HCT116 (cell line): ENCODE data around the gene BOD1L1. TPM values are rescaled to one million over a fixed set of nuclear protein-coding genes. Genes with fewer than 3 reads are reported as not detected.

ENCODE experiments used
- ATAC-seq: fragments of 200-7000 bp; cut with Tn5 transposase; 2 replicates; pipeline ENCODE4 v1.9.1; 2020; ENCODE audit warnings: mild to moderate bottlenecking, moderate library complexity
- BruUV-seq: library from RNA; stranded (reverse); fragments of 400-500 nt; replicated peaks from 2 replicates; lab custom pipeline; 2021; lab: Mats Ljungman, UMichigan
- CTCF ChIA-PET: fragments of 300-600 bp; sonication (Branson Sonifier 250); formaldehyde crosslinking; loops from one replicate; lab custom pipeline; 2021; ENCODE audit warnings: antibody characterized with exemption; lab: Charles Lee
- POLR2A ChIA-PET: fragments of 300-600, 350-600 bp; sonication (Branson Sonifier 250); formaldehyde crosslinking; loops from one replicate; lab custom pipeline; 2021; ENCODE audit warnings: antibody characterized with exemption; lab: Charles Lee
- RAD21 ChIA-PET, 2 experiments: fragments of 300-600 bp; sonication (Branson Sonifier 250); formaldehyde crosslinking; loops; one replicate each; lab custom pipeline; 2023; ENCODE audit warnings: low total read pairs in 2 of 2; ENCODE audit not compliant: uncharacterized antibody in 2 of 2, unreplicated experiment in 2 of 2, low non-redundant PET in 1 of 2; lab: Charles Lee
- DNase-seq: peaks from one replicate; pipeline ENCODE4 v3.0.0-alpha.2; 2010; ENCODE audit warnings: low read depth, low spot score
- H2AFZ ChIP-seq: fragments of 200-600 bp; shearing (Covaris generic), sonication (generic); 2 replicates; pipeline ENCODE4 v1.6.1; 2017; ENCODE audit warnings: low read depth, mixed run types, mixed read lengths, antibody characterized with exemption, low read length; ENCODE audit not compliant: poor library complexity, severe bottlenecking
- H3K27ac ChIP-seq: 2 replicates; pipeline ENCODE4 v1.5.1; 2012; ENCODE audit warnings: low read depth, low read length
- H3K27me3 ChIP-seq: fragments of 200-600 bp; sonication (generic); 2 replicates; pipeline ENCODE4 v1.6.1; 2016; ENCODE audit warnings: mixed run types, low read length, mixed read lengths; ENCODE audit not compliant: insufficient read depth
- H3K36me3 ChIP-seq, 2 experiments: fragments of 200-500 bp in 1 of 2; fragments of 200-600 bp in 1 of 2; sonication (Bioruptor generic) in 1 of 2; sonication (generic) in 1 of 2; 2 replicates each; pipeline versions ENCODE4 v1.5.1 to v1.6.1; 2014 to 2016; ENCODE audit warnings: low read length in 2 of 2, inconsistent platforms in 1 of 2, mixed read lengths in 1 of 2, mixed run types in 1 of 2; ENCODE audit not compliant: insufficient read depth in 2 of 2, control insufficient read depth in 1 of 2
- H3K4me1 ChIP-seq, 2 experiments: fragments of 200-600 bp in 1 of 2; sonication (generic) in 1 of 2; 2 replicates each; pipeline versions ENCODE4 v1.5.1 to v1.6.1; 2012 to 2017; ENCODE audit warnings: low read length in 2 of 2, inconsistent platforms in 1 of 2, mild to moderate bottlenecking in 1 of 2, mixed read lengths in 1 of 2, mixed run types in 1 of 2, moderate library complexity in 1 of 2; ENCODE audit not compliant: insufficient read depth in 2 of 2, control insufficient read depth in 1 of 2
- H3K4me2 ChIP-seq: fragments of 200-600 bp; sonication (generic); 2 replicates; pipeline ENCODE4 v1.6.1; 2017; ENCODE audit warnings: mixed run types, low read length, mixed read lengths
- H3K4me3 ChIP-seq, 2 experiments: fragments of 200-600 bp in 1 of 2; sonication (generic) in 1 of 2; replicated peaks in 1 of 2; 2 replicates each; pipeline ENCODE4 v1.5.1; 2011 to 2016; ENCODE audit warnings: low read length in 2 of 2, control low read depth in 1 of 2, low read depth in 1 of 2, mild to moderate bottlenecking in 1 of 2, mixed read lengths in 1 of 2, mixed run types in 1 of 2
- H3K79me2 ChIP-seq: fragments of 200-600 bp; sonication (generic); 2 replicates; pipeline ENCODE4 v1.6.1; 2017; ENCODE audit warnings: mild to moderate bottlenecking, mixed run types, low read length, moderate library complexity, mixed read lengths; ENCODE audit not compliant: insufficient read depth
- H3K9ac ChIP-seq: fragments of 200-600 bp; sonication (generic); 2 replicates; pipeline ENCODE4 v1.6.1; 2016; ENCODE audit warnings: low read length, mixed read lengths
- H3K9me2 ChIP-seq: fragments of 200-600 bp; sonication (generic), shearing (Covaris generic); 2 replicates; pipeline ENCODE4 v1.6.1; 2017; ENCODE audit warnings: mixed run types, mild to moderate bottlenecking, moderate library complexity; ENCODE audit not compliant: insufficient read depth
- H3K9me3 ChIP-seq, 2 experiments: fragments of 200-500 bp in 1 of 2; fragments of 200-600 bp in 1 of 2; sonication (Bioruptor generic) in 1 of 2; sonication (generic) in 1 of 2; 2 replicates each; pipeline ENCODE4 v1.6.1; 2014 to 2017; ENCODE audit warnings: low read length in 2 of 2, mixed read lengths in 2 of 2, inconsistent platforms in 1 of 2, low read depth in 1 of 2, mild to moderate bottlenecking in 1 of 2, mixed run types in 1 of 2, moderate library complexity in 1 of 2; ENCODE audit not compliant: control insufficient read depth in 1 of 2, insufficient read depth in 1 of 2
- H4K20me1 ChIP-seq: fragments of 200-600 bp; sonication (generic), shearing (Covaris generic); 2 replicates; pipeline ENCODE4 v1.6.1; 2017; ENCODE audit warnings: mixed run types, mild to moderate bottlenecking, moderate library complexity; ENCODE audit not compliant: insufficient read depth
- CBX3 ChIP-seq: IDR thresholded peaks from 2 replicates; pipeline ENCODE4 v1.6.1; 2012; ENCODE audit warnings: low read depth
- CEBPB ChIP-seq: IDR thresholded peaks from 2 replicates; pipeline ENCODE4 v1.6.1; 2012; ENCODE audit warnings: low read depth
- EGR1 ChIP-seq: IDR thresholded peaks from 2 replicates; pipeline ENCODE4 v1.6.1; 2012; ENCODE audit warnings: low read depth
- ELF1 ChIP-seq: IDR thresholded peaks from 2 replicates; pipeline ENCODE4 v1.6.1; 2012; ENCODE audit warnings: low read depth, borderline replicate concordance
- EZH2 ChIP-seq: fragments of 200-600 bp; sonication (generic); IDR thresholded peaks from 2 replicates; pipeline ENCODE4 v1.6.1; 2017; ENCODE audit warnings: antibody characterized with exemption, mixed run types
- EZH2phosphoT487 ChIP-seq: fragments of 200-600 bp; IDR thresholded peaks from 2 replicates; pipeline ENCODE4 v1.6.1; 2018; ENCODE audit warnings: antibody characterized with exemption, borderline replicate concordance
- FOSL1 ChIP-seq: IDR thresholded peaks from 2 replicates; pipeline ENCODE4 v1.6.1; 2012; ENCODE audit warnings: low read depth
- JUND ChIP-seq: IDR thresholded peaks from 2 replicates; pipeline ENCODE4 v1.6.1; 2012
- POLR2A ChIP-seq: IDR thresholded peaks from 2 replicates; pipeline ENCODE4 v1.7.0; 2011; ENCODE audit warnings: borderline replicate concordance; ENCODE audit not compliant: insufficient read depth, insufficient read length; ENCODE audit errors: extremely low read depth
- POLR2AphosphoS5 ChIP-seq: IDR thresholded peaks from 2 replicates; pipeline ENCODE4 v1.6.1; 2011; ENCODE audit warnings: mild to moderate bottlenecking, low read depth, low read length, moderate library complexity
- RAD21 ChIP-seq: IDR thresholded peaks from 2 replicates; pipeline ENCODE4 v1.6.1; 2012; ENCODE audit warnings: low read depth, mild to moderate bottlenecking
- SIN3A ChIP-seq: IDR thresholded peaks from 2 replicates; pipeline ENCODE4 v1.6.1; 2012; ENCODE audit warnings: low read depth
- SP1 ChIP-seq: IDR thresholded peaks from 2 replicates; pipeline ENCODE4 v1.6.1; 2012; ENCODE audit warnings: low read depth
- SRF ChIP-seq: IDR thresholded peaks from 2 replicates; pipeline ENCODE4 v1.6.1; 2012; ENCODE audit warnings: low read depth
- TCF7L2 ChIP-seq: IDR thresholded peaks from 2 replicates; pipeline ENCODE4 v1.7.0; 2011; ENCODE audit warnings: borderline replicate concordance, inconsistent platforms; ENCODE audit not compliant: insufficient read depth, insufficient read length; ENCODE audit errors: extremely low read depth
- ZFX ChIP-seq: fragments of 450-650 bp; IDR thresholded peaks from 2 replicates; pipeline ENCODE4 v1.6.1; 2017
- ZNF274 ChIP-seq: fragments of 200-500 bp; sonication (Bioruptor generic); IDR thresholded peaks from 2 replicates; pipeline ENCODE4 v1.6.1; 2014; ENCODE audit warnings: mild to moderate bottlenecking, low read depth, low read length, inconsistent platforms
- intact Hi-C: fragments of 100-400 bp; cut with micrococcal nuclease; formaldehyde crosslinking; loops from 2 replicates; pipeline ENCODE4 v1.10.0; 2022
- total RNA-seq: library from RNA; stranded (reverse); gene quantifications from one replicate; pipeline ENCODE4 v1.2.1, GENCODE V29; 2021; ENCODE audit not compliant: unreplicated experiment
- TF ChIP-seq, protein P1 (sequence below): IDR thresholded peaks from 2 replicates; pipeline ENCODE4 v1.6.1; 2012
- TF ChIP-seq, protein P2 (sequence below): IDR thresholded peaks from 2 replicates; pipeline ENCODE4 v1.6.1; 2012
- TF ChIP-seq, protein P3 (sequence below), 3 experiments: fragments of 200-600 bp in 1 of 3; sonication (generic) in 1 of 3; IDR thresholded peaks in 2 of 3; conservative IDR thresholded peaks in 1 of 3; 2 replicates each; pipeline ENCODE4 v1.5.1; 2012 to 2017; ENCODE audit warnings: low read depth in 2 of 3, low read length in 2 of 3, antibody characterized with exemption in 1 of 3, borderline replicate concordance in 1 of 3, control low read depth in 1 of 3, mild to moderate bottlenecking in 1 of 3, mixed read lengths in 1 of 3, mixed run types in 1 of 3, moderate library complexity in 1 of 3; ENCODE audit not compliant: insufficient read depth in 1 of 3

Gene BOD1L1
- total RNA-seq, 1 experiment from 2014 or later, result 22.4 TPM

DNA sequence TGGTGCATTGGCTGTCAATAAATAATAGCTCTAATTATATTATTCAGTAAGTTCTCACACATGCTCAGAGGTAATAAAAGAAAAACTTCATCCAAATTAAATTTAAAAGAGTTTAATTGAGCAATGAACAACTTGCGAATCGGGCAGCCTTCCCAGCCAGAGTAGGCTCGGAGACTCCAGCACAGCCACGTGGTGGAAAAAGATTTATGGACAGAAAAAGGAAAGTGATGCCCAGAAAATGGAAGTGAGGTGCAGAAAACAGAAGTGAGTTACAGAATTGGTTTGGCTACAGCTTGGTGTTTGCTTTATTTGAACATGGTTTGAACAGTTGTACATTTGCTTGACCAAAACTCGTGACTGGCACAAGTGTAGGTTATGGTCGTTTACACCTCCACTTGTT, 13.6 kb upstream of the BOD1L1 start:
- no peaks in the 10 kb centered on the region for H3K9me3 ChIP-seq
- no peak for TF ChIP-seq EZH2phosphoT487
- no peak for TF ChIP-seq CEBPB
- no peak for TF ChIP-seq POLR2A
- TF ChIP-seq ZFX, result no peak
- TF ChIP-seq POLR2AphosphoS5, result no peak
- no peak for TF ChIP-seq TCF7L2
- no peak for TF ChIP-seq JUND
- TF ChIP-seq SP1, result no peak
- no peak for TF ChIP-seq CBX3
- no peak for TF ChIP-seq FOSL1
- no peak for TF ChIP-seq ELF1
- TF ChIP-seq SIN3A, result no peak
- TF ChIP-seq RAD21, result no peak
- TF ChIP-seq EZH2, result no peak
- TF ChIP-seq, protein P1, sequence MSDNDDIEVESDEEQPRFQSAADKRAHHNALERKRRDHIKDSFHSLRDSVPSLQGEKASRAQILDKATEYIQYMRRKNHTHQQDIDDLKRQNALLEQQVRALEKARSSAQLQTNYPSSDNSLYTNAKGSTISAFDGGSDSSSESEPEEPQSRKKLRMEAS, result no peak
- no peak for TF ChIP-seq ZNF274
- TF ChIP-seq SRF, result no peak
- no peak for TF ChIP-seq EGR1
- TF ChIP-seq, protein P2, sequence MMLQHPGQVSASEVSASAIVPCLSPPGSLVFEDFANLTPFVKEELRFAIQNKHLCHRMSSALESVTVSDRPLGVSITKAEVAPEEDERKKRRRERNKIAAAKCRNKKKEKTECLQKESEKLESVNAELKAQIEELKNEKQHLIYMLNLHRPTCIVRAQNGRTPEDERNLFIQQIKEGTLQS, result no peak
- TF ChIP-seq, protein P3, sequence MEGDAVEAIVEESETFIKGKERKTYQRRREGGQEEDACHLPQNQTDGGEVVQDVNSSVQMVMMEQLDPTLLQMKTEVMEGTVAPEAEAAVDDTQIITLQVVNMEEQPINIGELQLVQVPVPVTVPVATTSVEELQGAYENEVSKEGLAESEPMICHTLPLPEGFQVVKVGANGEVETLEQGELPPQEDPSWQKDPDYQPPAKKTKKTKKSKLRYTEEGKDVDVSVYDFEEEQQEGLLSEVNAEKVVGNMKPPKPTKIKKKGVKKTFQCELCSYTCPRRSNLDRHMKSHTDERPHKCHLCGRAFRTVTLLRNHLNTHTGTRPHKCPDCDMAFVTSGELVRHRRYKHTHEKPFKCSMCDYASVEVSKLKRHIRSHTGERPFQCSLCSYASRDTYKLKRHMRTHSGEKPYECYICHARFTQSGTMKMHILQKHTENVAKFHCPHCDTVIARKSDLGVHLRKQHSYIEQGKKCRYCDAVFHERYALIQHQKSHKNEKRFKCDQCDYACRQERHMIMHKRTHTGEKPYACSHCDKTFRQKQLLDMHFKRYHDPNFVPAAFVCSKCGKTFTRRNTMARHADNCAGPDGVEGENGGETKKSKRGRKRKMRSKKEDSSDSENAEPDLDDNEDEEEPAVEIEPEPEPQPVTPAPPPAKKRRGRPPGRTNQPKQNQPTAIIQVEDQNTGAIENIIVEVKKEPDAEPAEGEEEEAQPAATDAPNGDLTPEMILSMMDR (IDR thresholded peaks at IDR 0.05 in 2 of 3, conservative IDR thresholded peaks at IDR 0.05 in 1 of 3; ENCODE audit: borderline replicate concordance in 1 of 3, insufficient read depth in 1 of 3, low read depth in 2 of 3, low read length in 2 of 3), result no peak
- peaks cover 0 to 11% of the 10 kb centered on the region in 2 experiments; a peak in 2 of 4 replicates for H3K4me1 ChIP-seq
- no peak overlapping the region for H2AFZ ChIP-seq
- ATAC-seq (no peak), DNase-seq (no peak)
- no peaks in the 10 kb centered on the region for H3K79me2 ChIP-seq
- no peak overlapping the region for H3K9ac ChIP-seq
- ChIA-PET POLR2A (interaction anchor here (0.7 kb wide), 1 partner anchor 9 kb away, joined by 3 read pairs; no protein-coding TSS in a partner anchor), RAD21 (no interaction called here), CTCF (interaction anchor here (2.8 kb wide), 1 partner anchor 13 kb away, joined by 14 read pairs; no protein-coding TSS in a partner anchor)
- H3K27ac ChIP-seq, result no peak overlapping the region
- H3K4me3 ChIP-seq, result no peak overlapping the region
- H4K20me1 ChIP-seq, result no peaks in the 10 kb centered on the region
- H3K27me3 ChIP-seq, result no peaks in the 10 kb centered on the region; the same call in 1 of the 2 replicates
- BruUV-seq, result no TSS peak
- intact Hi-C loops, result no loop called here
- H3K36me3 ChIP-seq, result no peaks in the 10 kb centered on the region
- H3K9me2 ChIP-seq, result no peaks in the 10 kb centered on the region
- H3K4me2 ChIP-seq, result no peak overlapping the region
